GM12865 (cell line): ENCODE results near the gene NLRP1.
A peak's percentile ranks its signal among the peaks of the same experiment; 100 is the strongest.

Experiments used
- DNase-seq: peaks from one replicate; pipeline ENCODE4 v3.0.0; 2010; ENCODE audit warnings: low read depth
- H3K4me3 ChIP-seq: 2 replicates; pipeline ENCODE4 v1.5.1; 2011; ENCODE audit warnings: mild to moderate bottlenecking, low read depth, low read length, control low read depth
- CTCF ChIP-seq: IDR thresholded peaks from 2 replicates; pipeline ENCODE4 v1.5.1; 2011; ENCODE audit warnings: low read length, control low read depth, low read depth, inconsistent platforms; ENCODE audit not compliant: insufficient read depth; ENCODE audit errors: missing control alignments

Gene NLRP1

GRCh38 chr17:5480962-5481361, 103.3 kb downstream of the NLRP1 start:
- TF ChIP-seq CTCF: no peak
- no peak for DNase-seq
- no peak overlapping the region for H3K4me3 ChIP-seq

- no peak overlapping the region for H3K4me3 ChIP-seq
- no peak for DNase-seq
- TF ChIP-seq CTCF: no peak
Measured at GRCh38 chr17:5478992-5479391, 105.3 kb downstream of the NLRP1 start.

DNA sequence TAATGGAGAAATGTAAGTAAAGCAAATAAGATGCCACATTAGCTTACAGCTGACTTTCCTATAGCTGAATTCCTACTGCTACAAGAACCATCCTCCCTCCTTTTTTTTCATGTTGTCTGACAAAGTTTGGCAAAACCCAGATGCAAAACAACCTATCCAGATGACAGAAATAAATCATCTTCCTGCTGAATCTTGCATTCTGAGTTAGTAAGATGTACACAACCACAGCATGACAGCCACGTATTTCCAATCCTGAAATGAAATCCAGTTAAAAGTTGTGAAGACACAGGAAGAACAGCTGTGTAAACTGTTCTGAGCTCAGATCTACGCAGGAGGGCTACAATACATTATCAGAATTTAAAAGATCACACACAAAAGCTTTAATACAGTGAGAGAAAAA, 110.4 kb downstream of the NLRP1 start:
- no peak for TF ChIP-seq CTCF
- no peak overlapping the region for H3K4me3 ChIP-seq
- DNase-seq: no peak

DNA sequence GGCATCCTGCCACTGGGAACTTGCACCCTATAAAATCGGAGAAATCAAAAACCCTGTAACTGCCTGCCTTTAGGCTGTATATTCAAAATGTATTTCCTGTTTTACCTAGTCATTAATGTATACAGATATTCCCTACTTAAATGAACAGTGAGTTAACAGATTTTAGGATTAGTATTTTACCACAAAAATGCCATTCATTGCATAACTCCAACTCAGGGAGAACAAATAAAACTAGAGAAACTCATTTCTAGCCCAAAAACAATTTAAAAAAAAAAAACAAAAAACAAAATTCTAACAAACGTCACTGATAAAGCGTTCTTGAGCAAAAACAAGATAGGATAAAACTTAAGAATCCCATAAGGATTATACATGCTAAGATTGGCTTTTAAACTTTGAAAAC, 111.8 kb downstream of the NLRP1 start:
- no peak overlapping the region for H3K4me3 ChIP-seq
- DNase-seq: no peak
- TF ChIP-seq CTCF: no peak

DNA sequence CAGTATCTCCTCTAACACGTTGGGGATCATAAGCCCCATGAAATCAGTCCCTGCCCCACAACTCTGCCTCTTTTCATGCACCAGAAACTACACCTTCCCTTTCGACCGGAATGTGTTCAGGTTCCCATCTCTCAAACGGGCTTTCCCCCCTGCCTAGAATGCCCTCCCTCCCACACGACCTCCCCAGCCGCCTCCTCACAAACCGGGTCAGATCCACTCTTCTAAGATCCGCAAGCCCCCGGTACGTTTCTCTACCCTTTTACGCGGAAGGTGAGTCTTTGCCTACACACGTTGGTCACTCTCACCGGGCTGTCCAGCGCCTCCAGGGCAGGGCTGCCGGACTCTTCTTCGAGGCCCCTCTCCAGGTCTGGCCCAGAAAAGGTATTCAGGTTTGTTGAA, 116.2 kb downstream of the NLRP1 start:
- no peak for DNase-seq

GRCh38 chr17:5467416-5467815, 116.9 kb downstream of the NLRP1 start:
- peak overlapping the region; percentile 99 for H3K4me3 ChIP-seq
- TF ChIP-seq CTCF: no peak
- DNase-seq: no peak

More for the DNA sequence above, 116.2 kb downstream of the NLRP1 start:
- no peak for TF ChIP-seq CTCF
- H3K4me3 ChIP-seq: peak overlapping the region; percentile 99

DNA sequence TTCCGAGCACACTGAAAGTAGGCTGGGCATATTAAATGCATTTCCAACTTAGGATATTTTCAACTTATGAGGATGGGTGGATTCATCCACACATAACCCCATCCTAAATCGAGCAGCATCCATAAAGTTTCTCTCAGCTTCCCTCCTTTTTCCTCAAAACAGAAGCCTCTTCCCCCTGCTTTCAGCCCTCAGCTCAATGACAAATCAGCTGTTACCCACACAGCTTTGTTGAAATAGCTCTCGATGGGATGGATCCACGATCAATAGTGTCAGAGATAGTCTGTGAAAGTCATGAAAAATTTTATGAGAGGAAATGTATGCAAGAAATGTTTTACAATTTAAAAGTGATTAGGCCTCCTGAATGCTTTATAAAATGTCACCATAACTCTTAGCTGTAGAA, 118.0 kb downstream of the NLRP1 start:
- no peak for DNase-seq
- no peak overlapping the region for H3K4me3 ChIP-seq
- no peak for TF ChIP-seq CTCF
